NCI-H774 (cell line): ENCODE data around the gene HDLBP.

ENCODE experiments used
- DNase-seq: peaks from one replicate; lab custom pipeline; 2025; lab: John Stamatoyannopoulos, UW

HDLBP gene, protein sequence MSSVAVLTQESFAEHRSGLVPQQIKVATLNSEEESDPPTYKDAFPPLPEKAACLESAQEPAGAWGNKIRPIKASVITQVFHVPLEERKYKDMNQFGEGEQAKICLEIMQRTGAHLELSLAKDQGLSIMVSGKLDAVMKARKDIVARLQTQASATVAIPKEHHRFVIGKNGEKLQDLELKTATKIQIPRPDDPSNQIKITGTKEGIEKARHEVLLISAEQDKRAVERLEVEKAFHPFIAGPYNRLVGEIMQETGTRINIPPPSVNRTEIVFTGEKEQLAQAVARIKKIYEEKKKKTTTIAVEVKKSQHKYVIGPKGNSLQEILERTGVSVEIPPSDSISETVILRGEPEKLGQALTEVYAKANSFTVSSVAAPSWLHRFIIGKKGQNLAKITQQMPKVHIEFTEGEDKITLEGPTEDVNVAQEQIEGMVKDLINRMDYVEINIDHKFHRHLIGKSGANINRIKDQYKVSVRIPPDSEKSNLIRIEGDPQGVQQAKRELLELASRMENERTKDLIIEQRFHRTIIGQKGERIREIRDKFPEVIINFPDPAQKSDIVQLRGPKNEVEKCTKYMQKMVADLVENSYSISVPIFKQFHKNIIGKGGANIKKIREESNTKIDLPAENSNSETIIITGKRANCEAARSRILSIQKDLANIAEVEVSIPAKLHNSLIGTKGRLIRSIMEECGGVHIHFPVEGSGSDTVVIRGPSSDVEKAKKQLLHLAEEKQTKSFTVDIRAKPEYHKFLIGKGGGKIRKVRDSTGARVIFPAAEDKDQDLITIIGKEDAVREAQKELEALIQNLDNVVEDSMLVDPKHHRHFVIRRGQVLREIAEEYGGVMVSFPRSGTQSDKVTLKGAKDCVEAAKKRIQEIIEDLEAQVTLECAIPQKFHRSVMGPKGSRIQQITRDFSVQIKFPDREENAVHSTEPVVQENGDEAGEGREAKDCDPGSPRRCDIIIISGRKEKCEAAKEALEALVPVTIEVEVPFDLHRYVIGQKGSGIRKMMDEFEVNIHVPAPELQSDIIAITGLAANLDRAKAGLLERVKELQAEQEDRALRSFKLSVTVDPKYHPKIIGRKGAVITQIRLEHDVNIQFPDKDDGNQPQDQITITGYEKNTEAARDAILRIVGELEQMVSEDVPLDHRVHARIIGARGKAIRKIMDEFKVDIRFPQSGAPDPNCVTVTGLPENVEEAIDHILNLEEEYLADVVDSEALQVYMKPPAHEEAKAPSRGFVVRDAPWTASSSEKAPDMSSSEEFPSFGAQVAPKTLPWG (N-terminal part only)

GRCh38 chr2:241315093-241315878 lies at the start of gene HDLBP:
HDLBP (minus strand) TSS chr2:241315672; CDS start chr2:241266869, 48,803 bp downstream.
- DNase-seq, result peak; percentile 96

DNA sequence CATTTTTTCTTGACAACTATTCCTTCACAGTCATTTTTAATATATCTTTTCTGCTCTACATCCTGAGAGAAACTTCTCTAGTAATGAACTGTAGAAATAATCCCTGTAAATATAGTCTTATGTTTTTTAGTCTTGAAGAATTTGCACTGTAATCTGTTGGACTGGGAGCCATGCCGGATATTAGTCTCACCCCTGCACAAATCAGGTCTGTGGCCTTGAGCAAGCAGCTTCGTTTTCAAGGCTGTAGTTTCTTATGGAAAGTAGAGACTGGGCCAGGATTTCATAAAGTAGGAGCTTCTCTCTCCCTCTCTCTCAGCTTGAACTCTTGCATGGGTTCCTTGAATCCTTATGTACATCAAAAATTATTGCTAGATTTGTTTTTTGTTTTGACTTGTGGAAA lies 49.3 kb upstream of the HDLBP start:
- DNase-seq, result no peak

DNA sequence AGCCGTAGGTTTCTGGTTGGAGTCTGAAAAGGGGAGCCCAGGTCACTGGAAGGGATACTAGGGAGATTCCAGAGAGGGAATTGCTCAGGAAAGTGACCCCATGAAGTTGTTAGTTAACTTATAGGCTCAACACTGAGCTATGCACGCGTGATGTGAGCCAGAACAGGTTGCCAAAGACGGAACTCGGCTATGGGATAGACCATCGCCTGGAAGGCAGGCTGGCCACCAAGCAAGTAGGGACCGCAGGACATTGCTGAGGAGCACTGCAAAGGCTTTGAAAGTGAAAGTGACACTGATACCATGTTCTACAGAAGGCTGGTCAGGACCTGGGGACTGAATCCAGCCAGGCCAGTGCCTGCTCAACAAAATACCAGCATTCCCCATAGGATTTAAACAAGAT lies 48.0 kb upstream of the HDLBP start:
- DNase-seq, result no peak

GRCh38 chr2:241359481-241360045 lies 44.1 kb upstream of the HDLBP start:
- DNase-seq, result no peak

DNA sequence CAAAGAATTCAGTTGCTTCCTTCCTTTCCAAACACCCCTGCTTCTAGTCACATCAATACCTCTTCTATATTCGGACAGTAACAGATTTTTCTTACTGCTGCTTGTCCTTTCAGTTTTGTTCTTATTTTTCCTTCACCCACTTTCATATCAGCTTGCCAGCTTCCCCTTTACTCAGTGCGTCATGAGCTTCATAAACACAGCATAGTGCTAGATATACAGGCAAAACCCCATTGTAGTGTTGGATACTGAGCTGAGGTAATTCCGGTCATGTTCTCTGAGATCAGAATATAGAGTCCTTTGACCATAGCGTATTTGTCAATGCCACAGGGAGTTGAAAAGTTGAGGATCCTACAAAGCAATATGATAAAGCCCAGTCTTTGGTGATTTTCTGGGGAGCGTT lies 43.0 kb upstream of the HDLBP start:
- DNase-seq, result no peak

- DNase-seq, result no peak
Observed at GRCh38 chr2:241357531-241357930, 42.1 kb upstream of the HDLBP start.

GRCh38 chr2:241356871-241357260 lies 41.4 kb upstream of the HDLBP start:
- no peak for DNase-seq

DNA sequence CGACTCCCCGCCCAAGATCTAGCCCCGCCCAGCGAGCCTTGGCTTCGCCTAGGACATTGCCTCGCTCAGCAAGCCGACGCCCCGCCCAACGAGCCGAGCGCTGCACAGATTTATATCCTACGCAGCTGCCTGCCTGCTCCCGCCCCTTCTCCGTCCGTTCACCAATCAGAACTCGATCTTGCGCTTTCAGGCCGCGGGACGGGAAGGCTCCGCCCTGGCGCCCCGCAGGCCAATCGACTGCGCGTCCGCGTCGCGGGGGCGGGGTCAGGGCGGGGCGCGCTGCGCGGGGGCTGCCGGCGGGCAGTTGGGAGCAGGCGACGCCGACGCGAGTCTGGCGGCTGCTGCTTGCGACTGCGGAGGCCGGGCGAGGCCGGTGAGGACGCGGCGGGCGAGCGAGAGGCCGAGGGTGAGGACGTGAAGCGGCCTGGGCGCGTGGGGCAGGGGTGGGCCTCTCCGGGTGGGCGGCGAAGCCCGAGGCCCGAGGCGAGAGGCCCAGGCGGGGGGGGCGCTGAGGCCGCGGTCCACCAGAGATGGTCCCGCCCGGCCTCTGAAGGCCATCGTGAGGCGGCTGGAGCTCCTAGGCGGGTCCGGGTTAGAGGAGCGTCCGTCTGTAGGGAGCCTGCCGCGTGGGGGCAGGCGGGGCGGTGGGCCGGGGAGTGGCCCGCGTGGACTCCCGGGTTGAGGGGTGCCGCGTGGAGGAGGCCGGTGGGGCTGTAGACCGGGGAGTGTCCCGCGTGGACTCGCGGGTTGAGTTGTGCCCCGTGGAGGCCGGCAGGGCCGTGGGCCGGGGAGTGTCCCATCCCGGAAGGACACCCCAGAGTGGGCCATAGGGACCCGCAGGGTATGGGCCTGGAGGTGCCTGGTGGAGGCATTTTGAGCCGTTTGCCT lies 40.8 kb upstream of the HDLBP start, which contains the start of gene FARP2:
FARP2 (plus strand) TSS at position 303 of the 888 bp plus-strand sequence. CDS start 16,823 bp downstream, outside the sequence.
- DNase-seq, result peak; percentile 97

DNA sequence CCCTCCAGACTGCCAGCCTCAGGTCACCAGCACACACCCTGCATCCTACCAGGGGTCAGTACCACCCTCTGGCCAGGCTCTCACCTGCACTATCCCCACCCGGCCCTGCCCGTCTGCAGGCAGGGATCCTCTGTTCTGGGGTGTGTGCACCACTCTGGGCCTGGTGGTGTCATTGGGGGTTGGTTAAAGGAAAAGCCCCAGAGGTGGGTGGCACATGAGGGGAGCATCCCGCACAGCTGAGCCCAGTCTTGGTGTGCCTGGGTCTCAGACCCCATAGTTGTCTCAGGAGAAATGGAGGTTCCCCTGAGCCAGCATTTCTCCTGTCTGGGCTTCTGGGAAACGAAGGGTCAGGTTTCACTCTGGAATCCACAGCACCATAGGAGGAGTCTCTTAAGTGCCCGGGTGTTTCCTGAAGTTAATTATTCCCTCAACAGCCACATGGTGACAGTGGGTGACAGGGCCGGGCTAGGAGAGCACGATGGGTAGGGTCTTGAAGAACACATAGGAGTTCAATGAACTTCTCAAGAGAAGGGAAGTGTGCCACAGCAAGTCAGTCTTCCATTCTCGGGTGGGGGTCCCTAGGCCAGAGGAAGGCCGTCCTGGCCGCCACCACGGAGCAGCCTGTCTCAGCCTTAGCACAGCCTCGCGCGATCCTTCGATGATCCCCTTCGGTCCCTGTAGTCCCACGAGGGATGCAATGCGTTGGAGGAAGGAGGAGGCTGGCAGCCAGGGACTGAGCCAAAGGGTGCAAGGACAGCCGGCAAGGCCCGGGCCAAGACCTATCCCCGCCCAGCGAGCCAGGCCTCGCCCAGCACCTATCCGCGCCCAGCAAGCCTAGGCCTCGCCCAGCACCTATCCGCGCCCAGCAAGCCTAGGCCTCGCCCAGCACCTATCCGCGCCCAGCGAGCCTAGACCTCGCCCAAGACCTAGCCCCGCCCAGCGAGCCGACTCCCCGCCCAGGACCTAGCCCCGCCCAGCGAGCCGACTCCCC lies 39.5 kb upstream of the HDLBP start:
- peak; percentile 56 for DNase-seq

GRCh38 chr2:241352227-241352626 lies 36.8 kb upstream of the HDLBP start:
- no peak for DNase-seq

GRCh38 chr2:241351640-241352031 lies 36.2 kb upstream of the HDLBP start:
- no peak for DNase-seq

DNA sequence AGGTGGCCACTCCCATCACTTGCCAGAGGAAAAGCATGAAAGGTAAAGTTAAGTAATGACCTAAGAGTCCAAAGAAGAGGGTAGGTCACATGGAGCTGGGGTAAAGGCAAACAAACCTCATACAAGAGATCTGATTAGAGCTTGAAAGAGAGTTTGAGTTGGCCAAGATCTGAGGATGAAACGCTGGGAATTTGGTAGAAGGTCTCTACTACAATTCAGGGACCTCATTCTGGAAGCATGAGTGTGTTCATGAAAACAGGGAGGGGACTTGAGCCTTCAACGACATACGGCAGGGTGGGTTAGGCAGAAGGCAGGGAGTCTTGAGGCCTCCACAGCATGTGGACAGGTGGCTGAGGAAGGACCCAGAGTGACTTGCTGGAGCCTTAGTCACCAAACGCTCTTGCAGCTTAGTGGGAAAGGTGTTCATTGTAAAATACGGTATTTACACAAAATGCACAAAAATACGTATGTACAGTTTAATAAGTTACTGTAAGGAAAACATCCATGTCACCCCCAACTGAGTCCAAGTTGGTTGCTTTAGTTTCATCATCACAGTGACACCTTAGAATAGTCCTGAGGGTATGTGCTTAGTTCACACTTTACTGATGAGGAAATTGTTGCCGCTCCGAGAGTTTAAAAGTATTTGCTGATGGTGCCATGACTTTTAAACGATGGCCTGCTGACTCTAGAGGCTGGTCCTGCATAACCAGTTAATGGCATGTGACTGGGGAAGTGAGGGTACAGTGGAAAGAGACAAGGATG lies 35.6 kb upstream of the HDLBP start:
- no peak for DNase-seq

DNA sequence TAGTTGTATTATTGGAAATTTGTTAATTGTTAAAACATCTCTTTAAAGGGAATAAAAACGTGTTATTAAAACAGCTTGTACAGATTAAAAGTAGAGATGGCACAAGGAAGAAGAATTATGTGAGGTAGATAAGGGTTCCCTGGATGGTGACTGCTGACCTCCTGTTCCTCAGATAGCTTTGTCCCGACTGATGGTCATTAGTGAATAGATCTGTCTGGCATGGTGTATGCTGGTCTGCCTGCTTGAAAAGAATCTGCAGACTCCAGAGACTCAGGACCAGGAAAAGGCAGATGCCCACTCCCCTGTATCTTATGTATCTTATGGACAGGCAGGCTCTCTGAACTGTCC lies 35.0 kb upstream of the HDLBP start:
- no peak for DNase-seq

DNA sequence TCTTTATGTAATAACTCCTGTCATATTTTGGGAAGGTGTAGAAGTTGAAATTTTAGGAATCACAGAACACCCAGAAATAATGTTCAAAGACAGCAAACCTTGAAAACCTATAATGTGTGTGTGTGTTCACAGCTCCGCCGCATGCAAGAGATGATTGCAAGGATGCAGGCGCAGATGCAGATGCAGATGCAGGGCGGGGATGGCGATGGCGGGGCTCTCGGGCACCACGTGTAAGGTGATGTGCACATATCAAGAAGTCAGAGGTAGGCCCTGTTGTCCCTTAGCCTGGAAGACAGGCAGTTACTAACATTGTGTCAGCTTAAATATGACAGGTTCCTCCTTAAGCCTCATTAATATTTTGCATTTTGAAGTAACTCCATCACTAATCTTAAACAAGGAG lies 34.5 kb upstream of the HDLBP start:
- DNase-seq, result no peak

- no peak for DNase-seq
Observed at GRCh38 chr2:241344925-241345651, 29.6 kb upstream of the HDLBP start.

GRCh38 chr2:241340631-241341163 lies 25.2 kb upstream of the HDLBP start:
- no peak for DNase-seq
